Activated CD4-positive, alpha-beta memory T cell treated with anti-CD3 and anti-CD28 coated beads for 36 hours (primary cell): ENCODE results near the gene ST6GAL1. TPM values are rescaled to one million over a fixed set of nuclear protein-coding genes. Genes with fewer than 3 reads are reported as not detected.

Source experiments
- CTCF ChIA-PET: fragments of 350-600 bp; sonication (Branson Sonifier 250); formaldehyde crosslinking; loops from one replicate; lab custom pipeline; 2021; ENCODE audit warnings: antibody characterized with exemption, inconsistent platforms; lab: Charles Lee
- POLR2A ChIA-PET: fragments of 350-600 bp; sonication (Branson Sonifier 250); formaldehyde crosslinking; loops from one replicate; lab custom pipeline; 2021; ENCODE audit warnings: antibody characterized with exemption; lab: Charles Lee
- DNase-seq: peaks from one replicate; pipeline ENCODE4 v3.0.0-alpha.2; 2020
- H3K27ac Mint-ChIP-seq: one replicate; pipeline ENCODE4 v1.8.0; 2021; ENCODE audit warnings: mixed read lengths
- H3K27me3 Mint-ChIP-seq: one replicate; pipeline ENCODE4 v1.8.0; 2021; ENCODE audit warnings: mixed read lengths
- H3K36me3 Mint-ChIP-seq: one replicate; pipeline ENCODE4 v1.8.0; 2021; ENCODE audit warnings: mixed read lengths
- H3K4me1 Mint-ChIP-seq: one replicate; pipeline ENCODE4 v1.8.0; 2021; ENCODE audit warnings: low read depth, mixed read lengths
- H3K4me3 Mint-ChIP-seq: one replicate; pipeline ENCODE4 v1.8.0; 2021; ENCODE audit warnings: mild to moderate bottlenecking, mixed read lengths
- H3K9me3 Mint-ChIP-seq: one replicate; pipeline ENCODE4 v1.8.0; 2021; ENCODE audit warnings: mixed read lengths
- intact Hi-C: fragments of 100-400 bp; cut with micrococcal nuclease; formaldehyde crosslinking; loops from one replicate; pipeline ENCODE4 v1.15.1; 2023
- total RNA-seq, 2 experiments: library from RNA; stranded (reverse); gene quantifications; one replicate each; pipeline ENCODE4 v1.2.3, GENCODE V29; 2021

ST6GAL1 gene
- total RNA-seq, 2 experiments from 2014 or later = 99.9 to 113 TPM

DNA sequence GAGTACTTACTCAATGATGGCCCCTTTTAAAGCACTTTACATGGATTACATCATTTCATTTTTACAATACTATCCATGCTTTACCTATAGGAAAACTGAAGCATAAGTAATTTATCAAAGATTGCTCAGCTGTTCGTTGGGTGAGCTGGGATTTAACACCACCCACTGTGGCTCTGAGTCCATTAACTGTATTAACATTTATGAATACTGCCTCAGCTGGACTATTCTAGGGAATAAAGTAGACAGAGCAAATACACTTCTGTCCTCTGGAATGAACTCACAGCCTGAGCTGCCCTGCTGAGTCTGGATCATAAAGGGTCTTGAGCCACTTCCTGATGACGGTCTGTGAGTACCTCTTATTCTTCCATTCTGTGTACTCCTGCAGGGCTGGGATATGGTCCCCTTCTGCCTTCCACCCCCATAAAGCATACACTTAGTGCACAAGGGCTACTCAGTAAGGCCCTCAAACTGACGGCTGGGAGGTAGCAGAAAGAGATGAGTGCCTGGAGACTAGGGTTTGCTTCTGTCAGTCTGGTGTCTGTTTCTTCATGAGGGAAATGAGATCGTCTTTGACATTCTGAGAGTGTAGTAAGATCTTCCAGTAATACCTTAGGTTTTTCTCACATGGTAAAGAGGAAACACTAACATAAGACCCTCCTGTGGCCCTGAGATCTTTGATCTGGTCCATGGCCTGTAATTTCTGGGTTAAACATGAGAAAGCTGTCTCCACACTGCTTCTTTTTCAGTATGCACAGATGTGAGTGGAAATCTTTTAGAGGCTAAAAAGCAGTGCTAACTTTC is 12.6 kb upstream of the ST6GAL1 start:
- DNase-seq = no peak
- intact Hi-C loops = no loop called here
- H3K4me1 Mint-ChIP-seq = peaks cover 24% of the 10 kb centered on the region
- H3K27ac Mint-ChIP-seq = no peak overlapping the region
- ChIA-PET POLR2A (no interaction called here), CTCF (interaction anchor here (1.1 kb wide), 1 partner anchor 68 kb away, joined by 4 read pairs; no protein-coding TSS in a partner anchor)
- H3K27me3 Mint-ChIP-seq = no peaks in the 10 kb centered on the region
- H3K36me3 Mint-ChIP-seq = no peaks in the 10 kb centered on the region
- peaks cover 1% of the 10 kb centered on the region for H3K9me3 Mint-ChIP-seq
- H3K4me3 Mint-ChIP-seq = no peak overlapping the region

DNA sequence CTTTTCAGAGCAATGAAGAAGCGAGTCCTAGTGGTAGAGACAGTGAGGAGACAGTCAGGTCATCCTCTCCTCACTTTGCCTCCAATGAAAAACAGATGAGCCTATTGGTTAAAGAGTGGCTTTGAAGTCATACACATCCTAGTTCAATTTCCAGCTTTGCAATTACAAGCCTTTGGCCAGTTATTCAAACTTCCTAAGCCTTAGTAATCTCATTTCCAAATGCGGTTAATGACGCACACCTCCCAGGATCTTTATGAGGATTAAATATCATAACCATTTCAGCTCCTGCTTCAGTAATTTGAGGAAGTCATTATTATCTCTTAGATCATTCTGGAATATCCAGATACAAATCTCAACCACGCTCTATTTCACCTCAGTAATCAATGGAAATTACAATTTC is 10.0 kb upstream of the ST6GAL1 start:
- CTCF ChIA-PET = no interaction called here

DNA sequence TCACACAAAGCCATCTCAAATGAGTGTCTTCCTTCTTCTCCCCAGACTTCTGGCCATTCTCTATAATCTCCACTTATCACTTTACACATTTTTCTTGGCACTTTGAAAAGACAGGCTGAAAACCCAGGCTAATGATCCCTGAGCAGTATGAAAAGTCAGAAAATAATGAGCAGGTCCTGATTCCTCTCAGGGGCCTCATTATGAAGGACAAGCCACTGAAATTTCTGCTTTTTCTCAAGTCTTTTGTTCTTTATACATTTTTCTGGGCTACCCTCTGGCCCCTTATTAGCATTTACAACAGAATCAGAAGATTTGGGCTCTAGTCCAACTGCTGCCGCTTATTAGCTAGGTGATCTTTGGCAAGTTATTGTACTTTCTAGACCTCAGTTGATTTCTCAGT is 9.5 kb upstream of the ST6GAL1 start:
- no peak for DNase-seq
- CTCF ChIA-PET = no interaction called here
- intact Hi-C loops = no loop called here
- Mint-ChIP-seq H3K4me1 (peaks cover 14% of the 10 kb centered on the region), H3K4me3 (no peak overlapping the region), H3K9me3 (no peaks in the 10 kb centered on the region), H3K27ac (no peak overlapping the region), H3K27me3 (no peaks in the 10 kb centered on the region), H3K36me3 (no peaks in the 10 kb centered on the region)
- POLR2A ChIA-PET = no interaction called here

More for the DNA sequence above, 10.0 kb upstream of the ST6GAL1 start:
- Mint-ChIP-seq H3K9me3 (no peaks in the 10 kb centered on the region), H3K4me1 (peaks cover 19% of the 10 kb centered on the region), H3K4me3 (no peak overlapping the region), H3K27ac (no peak overlapping the region), H3K27me3 (no peaks in the 10 kb centered on the region), H3K36me3 (no peaks in the 10 kb centered on the region)
- intact Hi-C loops = no loop called here
- DNase-seq = no peak
- POLR2A ChIA-PET = interaction anchor here (1.3 kb wide), 1 partner anchor 10 kb away, joined by 3 read pairs; the partner anchor contains the start of gene ST6GAL1

DNA sequence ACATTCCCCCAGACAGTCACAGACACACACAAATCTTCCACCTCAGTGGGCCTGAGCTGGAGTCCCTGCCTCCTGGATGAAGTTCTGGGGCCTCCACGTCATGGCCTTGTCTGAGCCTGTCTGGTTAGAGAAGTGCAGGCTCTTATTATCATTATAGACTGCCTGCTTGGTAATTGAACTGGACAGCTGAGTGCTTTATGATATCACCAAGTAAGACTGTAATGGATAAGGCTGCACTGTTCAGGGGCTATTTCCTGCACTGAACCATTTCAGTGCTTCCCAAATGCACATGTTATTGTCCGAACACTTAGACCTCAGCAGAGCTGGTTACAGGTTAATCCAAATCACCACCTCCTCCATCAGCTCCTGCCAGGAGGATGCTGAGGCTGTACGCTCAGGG is 8.7 kb upstream of the ST6GAL1 start:
- Mint-ChIP-seq H3K36me3 (no peaks in the 10 kb centered on the region), H3K4me1 (peaks cover 6% of the 10 kb centered on the region), H3K27ac (no peak overlapping the region), H3K27me3 (no peaks in the 10 kb centered on the region), H3K4me3 (no peak overlapping the region), H3K9me3 (no peaks in the 10 kb centered on the region)
- intact Hi-C loops = no loop called here
- DNase-seq = no peak
- ChIA-PET POLR2A (no interaction called here), CTCF (interaction anchor here (1.0 kb wide), 1 partner anchor 11 kb away, joined by 3 read pairs; no protein-coding TSS in a partner anchor)

DNA sequence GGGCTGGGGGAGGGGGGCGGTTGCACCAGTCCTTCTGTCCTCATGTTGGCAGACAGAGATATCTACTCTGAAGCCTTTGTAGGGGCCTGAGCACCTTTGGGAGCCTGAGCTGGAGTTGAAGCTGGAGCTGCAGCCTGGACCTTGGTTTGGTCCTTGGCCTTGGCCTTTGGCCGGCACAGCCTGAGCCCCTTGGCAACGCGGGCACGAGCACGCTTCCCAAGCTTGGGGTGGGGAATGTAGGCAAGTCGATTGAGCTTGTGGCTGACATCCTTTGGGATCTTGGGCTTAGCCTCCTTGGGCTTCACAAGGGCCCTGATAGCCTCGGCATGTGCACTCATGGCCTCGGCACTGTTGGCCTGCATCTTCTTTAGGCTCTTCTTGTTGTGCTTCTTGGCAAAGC is 8.1 kb upstream of the ST6GAL1 start:
- POLR2A ChIA-PET = no interaction called here
- Mint-ChIP-seq H3K27me3 (no peaks in the 10 kb centered on the region), H3K27ac (no peak overlapping the region), H3K4me3 (no peak overlapping the region), H3K4me1 (peaks cover 4% of the 10 kb centered on the region), H3K36me3 (no peaks in the 10 kb centered on the region), H3K9me3 (no peaks in the 10 kb centered on the region)
- no peak for DNase-seq
- CTCF ChIA-PET = interaction anchor here (1.0 to 1.3 kb wide), 3 partner anchors 10 to 128 kb away, joined by 3 read pairs; no protein-coding TSS in a partner anchor
- intact Hi-C loops = no loop called here

- no peaks in the 10 kb centered on the region for H3K9me3 Mint-ChIP-seq
- DNase-seq = no peak
- H3K4me3 Mint-ChIP-seq = no peak overlapping the region
- H3K36me3 Mint-ChIP-seq = no peaks in the 10 kb centered on the region
- ChIA-PET POLR2A (no interaction called here), CTCF (interaction anchor here (1.2 to 1.3 kb wide), 2 partner anchors 73 to 127 kb away, joined by 3 read pairs; no protein-coding TSS in a partner anchor)
- no peaks in the 10 kb centered on the region for H3K27me3 Mint-ChIP-seq
- peaks cover 3% of the 10 kb centered on the region for H3K4me1 Mint-ChIP-seq
- H3K27ac Mint-ChIP-seq = no peak overlapping the region
- intact Hi-C loops = no loop called here
Measured at GRCh38 chr3:186922790-186923189, 7.5 kb upstream of the ST6GAL1 start.

DNA sequence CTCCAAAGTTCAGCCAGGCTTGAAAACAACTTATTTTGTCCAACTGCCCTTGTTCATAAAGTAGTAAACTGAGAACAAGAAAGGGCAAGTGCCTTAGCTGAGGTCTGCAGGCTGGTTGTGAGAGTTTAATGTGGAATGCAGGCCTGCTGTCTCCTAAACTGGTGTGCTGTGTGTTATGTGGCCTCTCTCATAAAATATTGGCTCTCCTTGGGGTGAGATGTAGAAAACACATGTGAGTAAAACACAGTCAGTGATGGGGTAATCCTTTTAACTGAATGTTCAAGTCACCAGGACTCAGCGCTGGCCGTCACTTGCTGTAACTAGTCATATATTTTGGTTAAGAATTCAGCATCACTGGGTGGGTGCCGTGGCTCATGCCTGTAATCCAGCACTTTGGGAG is 7.1 kb upstream of the ST6GAL1 start:
- no peak for DNase-seq

GRCh38 chr3:186925826-186926225 is 4.5 kb upstream of the ST6GAL1 start:
- no peaks in the 10 kb centered on the region for H3K36me3 Mint-ChIP-seq
- intact Hi-C loops = no loop called here
- no peak overlapping the region for H3K4me3 Mint-ChIP-seq

More for the DNA sequence above, 7.1 kb upstream of the ST6GAL1 start:
- CTCF ChIA-PET = interaction anchor here (1.2 to 1.3 kb wide), 2 partner anchors 74 to 127 kb away, joined by 3 read pairs; no protein-coding TSS in a partner anchor
- H3K4me1 Mint-ChIP-seq = no peaks in the 10 kb centered on the region
- H3K4me3 Mint-ChIP-seq = no peak overlapping the region
- POLR2A ChIA-PET = no interaction called here
- no peaks in the 10 kb centered on the region for H3K9me3 Mint-ChIP-seq
- no peaks in the 10 kb centered on the region for H3K36me3 Mint-ChIP-seq
- H3K27ac Mint-ChIP-seq = no peak overlapping the region
- intact Hi-C loops = no loop called here
- no peaks in the 10 kb centered on the region for H3K27me3 Mint-ChIP-seq

GRCh38 chr3:186929186-186929585 is 1.1 kb upstream of the ST6GAL1 start:
- Mint-ChIP-seq H3K27ac (no peak overlapping the region), H3K4me1 (peaks cover 26% of the 10 kb centered on the region), H3K36me3 (peaks cover 25% of the 10 kb centered on the region), H3K27me3 (no peaks in the 10 kb centered on the region), H3K4me3 (no peak overlapping the region), H3K9me3 (no peaks in the 10 kb centered on the region)
- intact Hi-C loops = no loop called here
- POLR2A ChIA-PET = no interaction called here
- no peak for DNase-seq
- CTCF ChIA-PET = interaction anchor here (0.6 to 1.7 kb wide), 2 partner anchors 46 to 80 kb away, joined by 4 to 8 read pairs; no protein-coding TSS in a partner anchor

More at GRCh38 chr3:186925826-186926225, 4.5 kb upstream of the ST6GAL1 start:
- no peaks in the 10 kb centered on the region for H3K9me3 Mint-ChIP-seq
- no peak for DNase-seq
- no peaks in the 10 kb centered on the region for H3K27me3 Mint-ChIP-seq
- CTCF ChIA-PET = no interaction called here
- no peak overlapping the region for H3K27ac Mint-ChIP-seq
- peaks cover 9% of the 10 kb centered on the region for H3K4me1 Mint-ChIP-seq
- POLR2A ChIA-PET = no interaction called here

DNA sequence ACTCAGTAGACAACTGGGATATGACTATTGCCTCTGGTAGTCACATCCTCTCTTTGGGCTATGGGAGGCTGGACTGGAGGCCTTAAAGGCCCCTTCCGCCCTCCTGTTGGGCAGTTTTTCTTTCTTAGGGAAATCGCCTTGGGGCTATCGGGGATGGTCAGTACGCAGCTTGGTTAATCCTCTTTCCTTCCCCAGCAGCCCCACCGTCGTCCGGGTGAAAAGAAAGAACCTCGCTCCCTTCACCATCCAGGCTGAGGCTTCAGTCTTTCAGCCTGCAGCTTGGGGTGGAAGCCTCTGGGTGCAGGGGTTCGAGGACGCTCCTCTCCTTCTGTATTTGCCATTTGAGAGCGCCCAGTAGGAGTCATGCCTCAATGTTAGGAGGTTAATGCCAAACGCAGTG is 641 bp upstream of the ST6GAL1 start:
- ChIA-PET CTCF (interaction anchor here (0.6 to 1.7 kb wide), 2 partner anchors 46 to 81 kb away, joined by 4 to 8 read pairs; no protein-coding TSS in a partner anchor), POLR2A (no interaction called here)
- H3K27me3 Mint-ChIP-seq = no peaks in the 10 kb centered on the region
- peak overlapping the region; percentile 97 for H3K27ac Mint-ChIP-seq
- H3K9me3 Mint-ChIP-seq = no peaks in the 10 kb centered on the region
- H3K4me3 Mint-ChIP-seq = peak overlapping the region; percentile 88
- DNase-seq = no peak
- H3K4me1 Mint-ChIP-seq = peaks cover 29% of the 10 kb centered on the region
- intact Hi-C loops = loop anchor here (2.0 to 10.0 kb wide), 7 partner anchors 58 to 235 kb away; partner anchors contain the start of gene RPL39L
- H3K36me3 Mint-ChIP-seq = peaks cover 29% of the 10 kb centered on the region

DNA sequence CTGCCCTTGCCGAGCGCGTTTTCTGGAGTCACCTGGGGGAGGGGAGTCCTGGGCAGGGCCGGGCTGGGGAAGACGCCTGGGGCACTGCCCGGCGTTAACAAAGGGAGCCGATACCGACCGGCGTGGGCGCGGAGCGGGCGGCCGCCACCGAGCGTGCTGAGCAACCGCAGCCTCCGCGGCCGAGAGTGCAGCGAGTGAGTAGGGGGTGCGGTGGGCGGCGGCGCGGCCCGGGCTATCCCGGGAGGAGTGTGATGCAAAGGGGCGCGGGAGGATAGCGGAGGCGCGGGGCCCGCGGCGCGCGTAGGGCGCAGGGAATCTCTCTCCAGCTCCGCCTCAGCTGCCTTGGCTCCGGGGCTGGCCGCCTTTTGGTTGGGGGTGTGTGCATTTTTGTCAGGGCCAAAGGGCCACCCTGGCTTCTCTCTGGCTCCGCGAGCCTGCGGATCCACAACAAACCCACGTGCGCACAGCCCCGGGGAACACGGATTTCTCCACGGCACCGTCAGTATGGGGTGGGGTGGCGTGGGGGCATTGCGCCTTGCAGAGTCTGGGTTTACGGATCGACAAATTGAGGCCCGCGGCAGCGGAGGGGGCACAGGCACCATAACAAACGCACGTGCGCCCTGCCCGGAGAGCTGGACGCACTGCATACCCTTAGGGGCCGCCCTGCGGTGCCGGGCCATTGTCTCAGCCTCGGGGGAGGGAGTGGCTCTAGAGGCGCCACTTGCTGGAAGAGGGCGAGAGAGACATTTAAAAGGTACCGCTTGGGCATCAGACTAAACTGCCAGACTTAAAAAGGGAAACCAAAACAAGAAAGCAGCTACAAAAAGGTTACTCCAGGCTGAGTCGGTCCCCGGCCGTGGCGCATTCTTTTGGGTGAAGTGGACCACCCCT is 560 bp downstream of the ST6GAL1 start:
- ChIA-PET POLR2A (interaction anchor here (1.0 to 3.8 kb wide), 15 partner anchors 11 to 994 kb away, joined by 3 to 21 read pairs (median 5); partner anchors contain the start of gene RPL39L), CTCF (interaction anchor here (0.6 to 3.3 kb wide), 20 partner anchors 9 to 234 kb away, joined by 3 to 35 read pairs (median 4); partner anchors contain the start of gene RPL39L)
- Mint-ChIP-seq H3K27me3 (no peaks in the 10 kb centered on the region), H3K4me3 (peak overlapping the region; percentile 88), H3K27ac (peak overlapping the region; percentile 97), H3K9me3 (no peaks in the 10 kb centered on the region), H3K4me1 (peaks cover 38% of the 10 kb centered on the region), H3K36me3 (peaks cover 36% of the 10 kb centered on the region)
- peak; percentile 79 for DNase-seq
- intact Hi-C loops = loop anchor here (1.0 to 10.0 kb wide), 11 partner anchors 48 to 234 kb away; partner anchors contain the start of gene RPL39L
